Stimulated activated memory B cell treated with anti-CD40 and anti-IgM and Interleukin-4, amounts not matched to agents 10 μg/mL and 1 μg/mL and 100 μg/mL, for 72 hours (primary cell): ENCODE data around the gene MAPT.
A peak's percentile ranks its signal among the peaks of the same experiment; 100 is the strongest.

Experiments
- ATAC-seq: fragments of 150-1000 bp; cut with Tn5 transposase; 2 replicates; pipeline ENCODE4 v1.10.0; 2021
- H3K27ac Mint-ChIP-seq: one replicate; pipeline ENCODE4 v1.8.0; 2022; ENCODE audit warnings: mild to moderate bottlenecking, mixed read lengths
- H3K27me3 Mint-ChIP-seq: one replicate; pipeline ENCODE4 v1.8.0; 2022; ENCODE audit warnings: mixed read lengths
- H3K36me3 Mint-ChIP-seq: one replicate; pipeline ENCODE4 v1.8.0; 2022; ENCODE audit warnings: mixed read lengths
- H3K4me1 Mint-ChIP-seq: one replicate; pipeline ENCODE4 v1.8.0; 2022; ENCODE audit warnings: mixed read lengths
- H3K4me3 Mint-ChIP-seq: one replicate; pipeline ENCODE4 v1.8.0; 2022; ENCODE audit warnings: mild to moderate bottlenecking, moderate library complexity, mixed read lengths
- H3K9me3 Mint-ChIP-seq: one replicate; pipeline ENCODE4 v1.8.0; 2022; ENCODE audit warnings: mixed read lengths

Gene MAPT

DNA sequence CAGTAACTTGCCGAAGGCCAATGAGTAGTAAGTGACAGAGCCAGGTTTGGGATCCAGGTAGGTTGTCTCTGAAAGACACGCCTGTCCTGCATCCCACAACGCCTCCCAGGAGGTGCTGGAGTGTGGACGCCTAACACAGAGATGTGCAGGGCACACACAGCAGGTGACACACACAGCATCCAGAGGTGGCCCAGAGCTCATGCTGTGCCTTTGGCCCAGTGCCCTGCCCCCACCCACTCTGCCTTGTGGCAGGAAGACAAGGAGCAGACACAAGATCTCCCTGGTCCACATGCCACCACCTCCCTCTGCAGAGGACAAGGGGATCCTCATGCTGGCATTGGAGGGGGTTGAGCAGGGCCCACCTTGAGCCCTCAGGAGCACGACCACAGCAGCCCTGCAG is 90.0 kb downstream of the MAPT start:
- H3K9me3 Mint-ChIP-seq = no peaks in the 10 kb centered on the region

GRCh38 chr17:45985447-45985846 is 91.1 kb downstream of the MAPT start:
- Mint-ChIP-seq H3K27ac (no peak overlapping the region), H3K4me3 (no peak overlapping the region), H3K9me3 (no peaks in the 10 kb centered on the region), H3K27me3 (no peaks in the 10 kb centered on the region), H3K36me3 (no peaks in the 10 kb centered on the region), H3K4me1 (no peaks in the 10 kb centered on the region)
- ATAC-seq = no peak

More for the DNA sequence above, 90.0 kb downstream of the MAPT start:
- Mint-ChIP-seq H3K36me3 (no peaks in the 10 kb centered on the region), H3K27ac (no peak overlapping the region), H3K4me3 (no peak overlapping the region), H3K4me1 (no peaks in the 10 kb centered on the region), H3K27me3 (no peaks in the 10 kb centered on the region)
- no peak for ATAC-seq

GRCh38 chr17:45986056-45986455 is 91.7 kb downstream of the MAPT start:
- no peak for ATAC-seq
- Mint-ChIP-seq H3K4me1 (no peaks in the 10 kb centered on the region), H3K27ac (no peak overlapping the region), H3K36me3 (no peaks in the 10 kb centered on the region), H3K9me3 (no peaks in the 10 kb centered on the region), H3K4me3 (no peak overlapping the region), H3K27me3 (no peaks in the 10 kb centered on the region)

- Mint-ChIP-seq H3K27ac (no peak overlapping the region), H3K9me3 (no peaks in the 10 kb centered on the region), H3K27me3 (no peaks in the 10 kb centered on the region), H3K4me1 (no peaks in the 10 kb centered on the region), H3K36me3 (no peaks in the 10 kb centered on the region), H3K4me3 (no peak overlapping the region)
- ATAC-seq = no peak
Measured at GRCh38 chr17:45987706-45988105, 93.4 kb downstream of the MAPT start.

GRCh38 chr17:45989759-45990158 is 95.4 kb downstream of the MAPT start:
- Mint-ChIP-seq H3K27me3 (no peaks in the 10 kb centered on the region), H3K4me3 (no peak overlapping the region), H3K9me3 (no peaks in the 10 kb centered on the region), H3K36me3 (no peaks in the 10 kb centered on the region), H3K4me1 (no peaks in the 10 kb centered on the region), H3K27ac (no peak overlapping the region)
- no peak for ATAC-seq

DNA sequence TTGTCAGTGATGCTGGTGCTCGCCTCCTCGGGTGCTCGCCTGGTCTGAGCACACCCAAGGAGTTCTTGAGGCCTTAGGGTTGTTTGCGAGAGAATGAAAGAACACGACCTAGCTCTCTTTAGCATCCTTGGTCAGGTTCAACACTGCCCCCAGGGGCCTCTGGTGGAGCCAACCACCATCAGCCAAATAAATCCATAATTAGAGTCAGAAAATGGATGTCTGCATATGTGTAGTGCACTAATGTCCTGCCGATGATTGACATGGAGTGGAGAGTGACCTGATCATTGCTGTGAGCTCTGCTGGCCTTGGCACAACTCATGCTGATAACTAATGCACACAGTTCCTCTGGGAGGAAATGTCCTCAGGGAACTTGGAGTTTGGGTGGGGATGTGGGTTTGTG is 96.5 kb downstream of the MAPT start:
- ATAC-seq = no peak
- H3K36me3 Mint-ChIP-seq = no peaks in the 10 kb centered on the region
- H3K9me3 Mint-ChIP-seq = no peaks in the 10 kb centered on the region
- no peak overlapping the region for H3K27ac Mint-ChIP-seq
- no peaks in the 10 kb centered on the region for H3K4me1 Mint-ChIP-seq
- no peaks in the 10 kb centered on the region for H3K27me3 Mint-ChIP-seq
- no peak overlapping the region for H3K4me3 Mint-ChIP-seq

- H3K4me1 Mint-ChIP-seq = no peaks in the 10 kb centered on the region
Measured at GRCh38 chr17:45991341-45991740, 97.0 kb downstream of the MAPT start.

DNA sequence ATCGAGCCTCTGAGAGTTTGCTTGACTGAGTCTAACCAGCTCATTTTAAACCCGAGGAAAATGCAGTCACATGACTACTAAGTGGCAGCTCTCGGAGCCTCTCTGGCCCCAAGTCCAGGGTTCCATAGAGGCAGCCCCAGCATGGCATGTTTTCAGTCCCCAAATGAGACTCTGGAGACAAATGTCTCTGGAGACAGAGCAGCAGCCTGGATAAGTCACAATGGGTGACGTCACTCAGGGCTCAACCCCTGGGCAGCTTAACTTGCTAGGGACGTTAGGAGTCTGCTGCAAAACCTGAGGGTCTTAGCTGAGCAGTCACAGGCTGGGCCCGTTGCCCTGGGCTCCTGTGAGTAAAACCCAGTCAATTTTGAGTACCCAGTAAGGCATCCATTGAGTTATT is 97.8 kb downstream of the MAPT start:
- no peak for ATAC-seq
- Mint-ChIP-seq H3K27ac (no peak overlapping the region), H3K4me3 (no peak overlapping the region), H3K4me1 (no peaks in the 10 kb centered on the region), H3K36me3 (no peaks in the 10 kb centered on the region), H3K9me3 (no peaks in the 10 kb centered on the region), H3K27me3 (no peaks in the 10 kb centered on the region)

More at GRCh38 chr17:45991341-45991740, 97.0 kb downstream of the MAPT start:
- Mint-ChIP-seq H3K36me3 (no peaks in the 10 kb centered on the region), H3K27ac (no peak overlapping the region), H3K27me3 (no peaks in the 10 kb centered on the region), H3K9me3 (no peaks in the 10 kb centered on the region), H3K4me3 (no peak overlapping the region)
- no peak for ATAC-seq

DNA sequence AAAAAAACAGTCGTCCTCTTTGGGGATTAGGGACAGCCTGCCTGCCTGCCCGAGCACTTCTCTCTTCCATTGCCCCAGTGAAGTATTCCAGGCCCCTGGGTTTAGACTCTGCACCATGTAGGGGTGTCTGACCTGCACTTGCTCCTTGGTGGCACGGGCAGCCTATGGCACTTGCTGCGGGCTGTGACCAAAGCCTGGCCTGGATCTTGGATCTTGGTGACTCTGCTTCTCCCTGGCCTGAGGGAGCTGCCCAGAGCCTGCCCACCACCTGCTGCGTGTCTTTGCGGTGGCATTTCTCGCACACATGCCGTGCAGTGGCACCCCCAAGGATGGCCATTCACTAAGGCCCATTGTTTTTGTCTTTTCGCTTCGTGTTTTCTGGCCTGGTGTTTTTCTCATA is 98.5 kb downstream of the MAPT start:
- H3K4me1 Mint-ChIP-seq = no peaks in the 10 kb centered on the region
- no peaks in the 10 kb centered on the region for H3K36me3 Mint-ChIP-seq
- H3K27ac Mint-ChIP-seq = no peak overlapping the region
- no peak overlapping the region for H3K4me3 Mint-ChIP-seq
- no peak for ATAC-seq
- H3K9me3 Mint-ChIP-seq = no peaks in the 10 kb centered on the region
- H3K27me3 Mint-ChIP-seq = no peaks in the 10 kb centered on the region

DNA sequence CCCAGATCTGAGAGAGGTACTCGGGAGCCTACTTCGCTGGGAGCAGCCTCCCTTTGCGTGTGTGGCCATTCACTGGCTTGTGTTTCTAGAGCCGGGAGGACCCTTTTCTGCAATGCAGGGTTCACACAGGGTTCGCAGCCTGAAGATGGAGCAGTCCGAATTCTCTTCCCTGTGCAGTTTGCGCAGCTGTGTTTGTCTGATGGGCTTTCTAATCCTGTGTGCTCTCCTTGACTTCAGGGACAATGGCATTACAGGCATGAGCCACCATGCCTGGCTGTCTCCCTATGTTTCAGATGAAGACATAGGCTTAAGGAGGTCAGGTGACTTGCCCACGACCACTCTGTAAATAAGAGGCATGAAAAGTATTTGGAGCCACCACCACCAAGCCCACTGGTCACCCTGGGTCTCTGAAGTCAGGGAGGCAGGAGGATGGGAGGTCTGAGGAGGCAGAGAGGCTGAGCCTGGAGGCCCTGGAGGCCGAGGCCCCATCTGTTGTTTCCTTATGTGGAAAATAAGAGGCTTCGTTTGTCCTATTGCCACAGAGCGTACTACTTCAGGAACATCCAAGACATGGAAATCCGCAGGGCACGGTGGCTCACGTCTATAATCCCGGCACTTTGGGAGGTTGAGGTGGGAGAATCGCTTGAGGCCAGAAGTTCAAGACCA is 99.7 kb downstream of the MAPT start:
- ATAC-seq = no peak
- Mint-ChIP-seq H3K27ac (no peak overlapping the region), H3K27me3 (no peaks in the 10 kb centered on the region), H3K4me1 (no peaks in the 10 kb centered on the region), H3K36me3 (no peaks in the 10 kb centered on the region), H3K4me3 (no peak overlapping the region), H3K9me3 (no peaks in the 10 kb centered on the region)

DNA sequence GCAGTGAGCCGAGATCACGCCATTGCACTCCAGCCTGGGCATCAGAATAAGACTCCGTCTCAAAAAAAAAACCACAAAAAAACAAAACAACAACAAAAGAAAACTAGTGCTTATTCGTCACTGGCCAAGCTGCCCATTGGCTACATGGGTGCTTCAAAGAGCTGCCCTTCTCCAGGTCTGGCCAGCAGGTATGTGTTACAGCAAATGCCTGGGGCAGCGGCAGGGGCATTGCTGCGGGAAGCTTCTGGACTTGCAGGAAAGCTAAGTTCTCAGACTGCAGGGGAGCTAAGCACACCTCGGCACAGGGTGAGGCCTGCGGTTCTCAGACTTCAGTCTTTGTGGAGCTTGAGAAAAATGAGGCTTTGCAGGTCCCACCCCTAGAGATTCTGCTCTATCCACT is 100.6 kb downstream of the MAPT start:
- Mint-ChIP-seq H3K9me3 (no peaks in the 10 kb centered on the region), H3K27ac (no peak overlapping the region)

DNA sequence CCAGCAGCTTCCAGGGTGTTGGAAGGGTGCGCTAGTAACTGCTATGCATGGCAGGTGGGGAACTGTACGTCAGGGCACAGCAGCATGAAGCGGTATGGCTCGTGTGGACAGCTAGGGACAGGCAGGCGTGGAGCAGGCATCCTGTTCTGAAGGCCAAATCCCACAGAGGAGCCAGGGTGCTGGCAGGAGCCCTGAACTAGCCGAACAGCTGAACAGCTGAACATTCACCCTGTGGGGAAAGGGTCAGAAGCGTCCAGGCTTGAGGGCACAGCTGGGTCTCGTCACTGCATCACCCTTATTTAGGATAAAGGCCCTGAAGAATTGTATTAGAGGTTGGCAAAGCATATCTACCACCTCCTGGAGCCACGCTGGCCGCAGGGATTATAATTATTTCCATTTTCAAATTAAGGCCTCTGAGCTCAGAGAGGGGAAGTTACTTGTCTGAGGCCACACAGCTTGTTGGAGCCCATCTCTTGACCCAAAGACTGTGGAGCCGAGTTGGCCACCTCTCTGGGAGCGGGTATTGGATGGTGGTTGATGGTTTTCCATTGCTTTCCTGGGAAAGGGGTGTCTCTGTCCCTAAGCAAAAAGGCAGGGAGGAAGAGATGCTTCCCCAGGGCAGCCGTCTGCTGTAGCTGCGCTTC is 101.4 kb downstream of the MAPT start:
- H3K4me3 Mint-ChIP-seq = no peak overlapping the region
- H3K27me3 Mint-ChIP-seq = no peaks in the 10 kb centered on the region
- no peaks in the 10 kb centered on the region for H3K9me3 Mint-ChIP-seq
- H3K36me3 Mint-ChIP-seq = no peaks in the 10 kb centered on the region
- no peak overlapping the region for H3K27ac Mint-ChIP-seq
- ATAC-seq = no peak
- H3K4me1 Mint-ChIP-seq = no peaks in the 10 kb centered on the region

More for the DNA sequence above, 100.6 kb downstream of the MAPT start:
- ATAC-seq = no peak
- Mint-ChIP-seq H3K4me1 (no peaks in the 10 kb centered on the region), H3K4me3 (no peak overlapping the region), H3K27me3 (no peaks in the 10 kb centered on the region), H3K36me3 (no peaks in the 10 kb centered on the region)

DNA sequence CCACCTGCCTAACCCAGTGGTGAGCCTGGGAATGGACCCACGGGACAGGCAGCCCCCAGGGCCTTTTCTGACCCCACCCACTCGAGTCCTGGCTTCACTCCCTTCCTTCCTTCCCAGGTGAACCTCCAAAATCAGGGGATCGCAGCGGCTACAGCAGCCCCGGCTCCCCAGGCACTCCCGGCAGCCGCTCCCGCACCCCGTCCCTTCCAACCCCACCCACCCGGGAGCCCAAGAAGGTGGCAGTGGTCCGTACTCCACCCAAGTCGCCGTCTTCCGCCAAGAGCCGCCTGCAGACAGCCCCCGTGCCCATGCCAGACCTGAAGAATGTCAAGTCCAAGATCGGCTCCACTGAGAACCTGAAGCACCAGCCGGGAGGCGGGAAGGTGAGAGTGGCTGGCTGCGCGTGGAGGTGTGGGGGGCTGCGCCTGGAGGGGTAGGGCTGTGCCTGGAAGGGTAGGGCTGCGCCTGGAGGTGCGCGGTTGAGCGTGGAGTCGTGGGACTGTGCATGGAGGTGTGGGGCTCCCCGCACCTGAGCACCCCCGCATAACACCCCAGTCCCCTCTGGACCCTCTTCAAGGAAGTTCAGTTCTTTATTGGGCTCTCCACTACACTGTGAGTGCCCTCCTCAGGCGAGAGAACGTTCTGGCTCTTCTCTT is 102.1 kb downstream of the MAPT start:
- H3K36me3 Mint-ChIP-seq = no peaks in the 10 kb centered on the region
- no peaks in the 10 kb centered on the region for H3K4me1 Mint-ChIP-seq
- H3K27ac Mint-ChIP-seq = no peak overlapping the region
- H3K4me3 Mint-ChIP-seq = no peak overlapping the region
- no peaks in the 10 kb centered on the region for H3K9me3 Mint-ChIP-seq
- peak; percentile 59 for ATAC-seq
- H3K27me3 Mint-ChIP-seq = no peaks in the 10 kb centered on the region

DNA sequence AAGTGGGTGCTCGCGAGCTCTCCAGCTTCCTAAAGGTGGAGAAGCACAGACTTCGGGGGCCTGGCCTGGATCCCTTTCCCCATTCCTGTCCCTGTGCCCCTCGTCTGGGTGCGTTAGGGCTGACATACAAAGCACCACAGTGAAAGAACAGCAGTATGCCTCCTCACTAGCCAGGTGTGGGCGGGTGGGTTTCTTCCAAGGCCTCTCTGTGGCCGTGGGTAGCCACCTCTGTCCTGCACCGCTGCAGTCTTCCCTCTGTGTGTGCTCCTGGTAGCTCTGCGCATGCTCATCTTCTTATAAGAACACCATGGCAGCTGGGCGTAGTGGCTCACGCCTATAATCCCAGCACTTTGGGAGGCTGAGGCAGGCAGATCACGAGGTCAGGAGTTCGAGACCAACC is 102.8 kb downstream of the MAPT start:
- no peaks in the 10 kb centered on the region for H3K9me3 Mint-ChIP-seq
- ATAC-seq = no peak
- no peak overlapping the region for H3K27ac Mint-ChIP-seq
- no peaks in the 10 kb centered on the region for H3K27me3 Mint-ChIP-seq
- H3K36me3 Mint-ChIP-seq = no peaks in the 10 kb centered on the region
- no peak overlapping the region for H3K4me3 Mint-ChIP-seq
- H3K4me1 Mint-ChIP-seq = peaks cover 3% of the 10 kb centered on the region

DNA sequence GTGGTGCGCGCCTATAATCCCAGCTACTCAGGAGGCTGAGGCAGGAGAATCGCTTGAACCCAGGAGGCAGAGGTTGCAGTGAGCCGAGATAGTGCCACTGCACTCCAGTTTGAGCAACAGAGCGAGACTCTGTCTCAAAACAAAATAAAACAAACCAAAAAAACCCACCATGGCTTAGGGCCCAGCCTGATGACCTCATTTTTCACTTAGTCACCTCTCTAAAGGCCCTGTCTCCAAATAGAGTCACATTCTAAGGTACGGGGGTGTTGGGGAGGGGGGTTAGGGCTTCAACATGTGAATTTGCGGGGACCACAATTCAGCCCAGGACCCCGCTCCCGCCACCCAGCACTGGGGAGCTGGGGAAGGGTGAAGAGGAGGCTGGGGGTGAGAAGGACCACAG is 103.3 kb downstream of the MAPT start:
- no peak for ATAC-seq
- Mint-ChIP-seq H3K4me1 (peaks cover 6% of the 10 kb centered on the region), H3K4me3 (no peak overlapping the region), H3K36me3 (no peaks in the 10 kb centered on the region), H3K9me3 (no peaks in the 10 kb centered on the region), H3K27ac (no peak overlapping the region), H3K27me3 (no peaks in the 10 kb centered on the region)
